Heart left ventricle (tissue), 16 donors: Measurements from ENCODE around the gene LAMA5. TPM values are rescaled to one million over a fixed set of nuclear protein-coding genes. Genes with fewer than 3 reads are reported as not detected.
A peak's percentile ranks its signal among the peaks of the same experiment; 100 is the strongest.

Experiments used
- ATAC-seq, 4 donors: fragments of 200-7000 bp; cut with Tn5 transposase; one replicate each; pipeline ENCODE4 v1.9.1; 2020 to 2022; ENCODE audit warnings: moderate library complexity in 4 of 4, mild to moderate bottlenecking in 3 of 4, moderate number of reproducible peaks in 1 of 4
- DNase-seq, 5 donors: peaks; one replicate each; pipeline ENCODE4 v3.0.0-alpha.2; 2020
- H3K27ac ChIP-seq, 12 donors: fragments of 200-600 bp; sonication (generic) in 4 of 12; one replicate each; pipeline versions ENCODE4 v1.5.0 to v1.8.0; 2016 to 2022; ENCODE audit warnings: mild to moderate bottlenecking in 2 of 12
- H3K27me3 ChIP-seq, 9 donors: fragments of 200-600 bp; sonication (generic) in 2 of 9; one replicate each; pipeline versions ENCODE4 v1.5.1 to v1.8.0; 2016 to 2022; ENCODE audit warnings: mild to moderate bottlenecking in 3 of 9
- H3K36me3 ChIP-seq, 9 donors: fragments of 200-600 bp; sonication (generic) in 2 of 9; one replicate each; pipeline versions ENCODE4 v1.5.0 to v1.8.0; 2018 to 2022; ENCODE audit warnings: mild to moderate bottlenecking in 2 of 9
- H3K4me1 ChIP-seq, 12 donors: fragments of 200-600 bp; sonication (generic) in 4 of 12; one replicate each; pipeline versions ENCODE4 v1.5.0 to v1.8.0; 2016 to 2022; ENCODE audit warnings: mild to moderate bottlenecking in 3 of 12
- H3K4me3 ChIP-seq, 12 donors: fragments of 200-600 bp; sonication (generic) in 4 of 12; one replicate each; pipeline versions ENCODE4 v1.5.0 to v1.8.0; 2017 to 2022; ENCODE audit warnings: mild to moderate bottlenecking in 9 of 12, moderate library complexity in 4 of 12
- H3K9me3 ChIP-seq, 12 donors: fragments of 200-600 bp; sonication (generic) in 4 of 12; one replicate each; pipeline versions ENCODE4 v1.5.0 to v1.8.0; 2016 to 2022; ENCODE audit warnings: mild to moderate bottlenecking in 1 of 12
- CTCF ChIP-seq, 12 donors: fragments of 200-600 bp; sonication (generic) in 4 of 12; IDR thresholded peaks; one replicate each; pipeline versions ENCODE4 v1.5.0 to v1.8.0; 2018 to 2022; ENCODE audit warnings: antibody characterized with exemption in 12 of 12, mild to moderate bottlenecking in 5 of 12
- POLR2A ChIP-seq, 2 donors: fragments of 450-650 bp; IDR thresholded peaks; one replicate each; pipeline ENCODE4 v1.6.1; 2017; ENCODE audit warnings: antibody characterized with exemption in 2 of 2, mild to moderate bottlenecking in 2 of 2, moderate library complexity in 2 of 2
- WGBS, 4 donors: extraction: QIAGEN DNeasy Blood & Tissue Kit in 2 of 4; methylation state at CpG; one replicate each; pipeline versions ENCODE4 v1.1.5 to v1.1.7; 2013 to 2018; 5-methylcytosine and 5-hydroxymethylcytosine counted together
- intact Hi-C, 10 donors: fragments of 100-400 bp; cut with DNase I; formaldehyde crosslinking; loops; one replicate each; pipeline versions ENCODE4 v1.11.1 to v1.14.2; 2022
- polyA plus RNA-seq, 2 donors: library from polyadenylated mRNA; stranded (reverse); fragments of 200-250 nt; gene quantifications; one replicate each; pipeline ENCODE4 v1.2.3, GENCODE V29; 2013
- total RNA-seq, 9 donors: library from RNA; depleted of rRNA in 2 of 9; stranded (reverse); fragments of >200 nt in 2 of 9; fragmentation: NEBNext Ultra II Directional in 3 of 9; extraction: Animal tissue kit (Norgen Biotek cat#: 25700) in 3 of 9; gene quantifications; one replicate each; pipeline versions ENCODE4 v1.1.0 to v1.2.4, GENCODE V29; 2016 to 2023
- donor health status: ischemic (EF 13 %, LVEDD 7.1; RV severe dilation, severe dysfunction).
- donor health status: healthy with polysubstance abuse.
- donor health status: DM: no; HTN: yes; CAD: no.
- donor health status: DM: no; HTN: no; CAD: no.
- donor health status: ischemic (EF 25% LVEDD 6.9; RV normal size, moderate dysfunction).
- donor health status: ischemic (EF 25% LVEDD 5.7; RV mildly dilated, moderate dysfunction).
- donor health status: healthy.
- donor health status: DM: yes; HTN: yes; CAD: no.
- donor health status: ischemic (EF 35%, LVEDD 5.7; RV mildly dilated, moderate dysfunction).
- donor health status: nonischemic (EF 11% LVEDD 7.7; RV severe dilation, severe dysfunction).
- donor health status: DM: yes; HTN: yes; CAD: no.
- donor health status: PGD.
- donor health status: ischemic (EF 29% LVEDD 5.4; RV normal size, mild dysfunction).
- donor health status: nonischemic (EF 23%, LVEDD 6.1; RV moderate dilation, normal function).

Gene LAMA5
- total and polyA plus RNA-seq, 11 donors: 57.4 to 128 (median 73.6) TPM

DNA sequence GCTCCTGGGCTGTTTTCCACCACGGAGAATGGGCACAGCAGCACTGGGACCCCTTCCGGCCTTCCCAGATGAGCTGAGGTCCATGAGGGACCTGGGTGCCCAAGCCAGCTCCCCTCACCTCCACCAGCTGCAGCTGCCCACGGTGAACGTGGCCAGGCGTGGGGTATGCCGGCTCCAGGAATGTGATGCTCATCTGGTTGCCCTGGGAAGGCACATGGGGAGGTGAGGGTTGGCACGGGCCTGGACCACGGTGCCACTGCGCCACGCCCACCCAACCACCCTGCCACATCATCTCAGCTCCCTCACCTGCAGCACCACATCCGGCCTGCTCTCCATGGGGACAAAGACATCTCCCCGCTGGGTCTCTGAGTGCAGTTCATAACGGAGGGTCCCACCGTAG is 40.6 kb downstream of the LAMA5 start:
- 94 to 97% (median 96%) methylated on average over 7 to 14 of the region's 14 CpGs for WGBS, 4 donors
- H3K4me1 ChIP-seq: peaks cover 0 to 2% (median 0%) of the 10 kb centered on the region in 12 donors
- peaks cover 3 to 97% (median 79%) of the 10 kb centered on the region in 9 donors for H3K36me3 ChIP-seq
- DNase-seq (peak in 1 of 5 donors; percentile 16), ATAC-seq (no peak)
- no peak overlapping the region for H3K4me3 ChIP-seq
- intact Hi-C loops: no loop called here
- TF ChIP-seq CTCF (IDR thresholded peaks at IDR 0.05) (no peak), POLR2A (IDR thresholded peaks at IDR 0.05) (no peak)
- H3K9me3 ChIP-seq: no peaks in the 10 kb centered on the region
- no peak overlapping the region for H3K27ac ChIP-seq
- H3K27me3 ChIP-seq: no peaks in the 10 kb centered on the region

DNA sequence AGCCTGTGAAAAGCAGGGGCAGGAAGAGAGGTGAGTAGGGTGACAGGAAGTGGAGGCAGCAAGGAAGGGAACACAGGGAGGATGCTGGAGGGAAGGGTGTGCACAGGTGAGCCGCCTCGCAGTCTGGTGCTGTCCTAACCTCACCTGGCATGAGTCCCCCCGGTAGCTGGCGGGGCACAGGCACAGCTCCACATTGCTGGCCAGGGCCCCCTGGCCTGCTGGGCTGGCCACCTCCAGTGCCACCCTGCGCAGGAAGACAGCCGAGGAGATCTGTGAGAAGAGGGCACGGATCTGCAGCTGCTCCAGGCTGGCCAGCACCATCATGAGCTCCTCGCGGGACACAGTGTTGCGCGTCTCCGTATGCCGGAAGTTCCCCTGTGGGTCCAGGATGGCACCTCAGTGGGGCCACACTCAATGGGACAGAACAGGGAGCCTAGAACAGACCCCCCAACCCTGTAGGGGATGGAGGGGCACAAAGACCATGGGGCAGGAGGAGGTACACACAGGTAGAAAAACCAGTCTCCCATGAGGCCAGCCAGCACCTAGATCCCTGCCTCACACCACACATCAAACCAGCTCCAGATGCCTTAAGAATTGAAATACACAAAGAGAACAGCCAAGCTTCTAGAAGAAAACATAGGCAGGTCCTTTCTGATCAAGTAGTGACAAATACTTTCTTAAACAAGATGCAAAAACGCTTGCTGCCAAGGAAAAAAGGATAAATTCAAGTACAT is 41.8 kb downstream of the LAMA5 start:
- ATAC-seq: no peak
- WGBS, 4 donors: 87 to 96% (median 88%) methylated on average over 8 to 14 of the region's 14 CpGs
- Histone ChIP-seq H3K9me3 (no peaks in the 10 kb centered on the region), H3K27me3 (no peaks in the 10 kb centered on the region), H3K4me1 (no peaks in the 10 kb centered on the region), H3K36me3 (peaks cover 3 to 92% (median 75%) of the 10 kb centered on the region in 9 donors), H3K4me3 (no peak overlapping the region), H3K27ac (no peak overlapping the region)
- no peak for TF ChIP-seq POLR2A (IDR thresholded peaks at IDR 0.05)
- TF ChIP-seq CTCF (IDR thresholded peaks at IDR 0.05): no peak
- intact Hi-C loops: no loop called here
- DNase-seq: peak in 2 of 5 donors; percentile 9 to 46

GRCh38 chr20:62323980-62324906 is 42.9 kb downstream of the LAMA5 start:
- Histone ChIP-seq H3K36me3 (peaks cover 3 to 89% (median 75%) of the 10 kb centered on the region in 9 donors), H3K27me3 (no peaks in the 10 kb centered on the region), H3K9me3 (no peaks in the 10 kb centered on the region), H3K4me3 (no peak overlapping the region), H3K27ac (no peak overlapping the region), H3K4me1 (no peaks in the 10 kb centered on the region)
- intact Hi-C loops: no loop called here
- DNase-seq (peak in 2 of 5 donors; percentile 19 to 61), ATAC-seq (no peak)
- TF ChIP-seq CTCF (IDR thresholded peaks at IDR 0.05) (no peak), POLR2A (IDR thresholded peaks at IDR 0.05) (no peak)
- WGBS, 4 donors: 81 to 83% (median 82%) methylated on average over 18 to 25 of the region's 25 CpGs
